Measurements from ENCODE around the gene ZNF778. TPM values are rescaled to one million over a fixed set of nuclear protein-coding genes. Genes with fewer than 3 reads are reported as not detected.
A peak's percentile ranks its signal among the peaks of the same experiment; 100 is the strongest.

The ZNF778 gene
- total RNA-seq, 1 experiment from 2014 or later, result 31.2 TPM

- TF ChIP-seq PRDM15 (CRISPR knock-in tag; IDR thresholded peaks at IDR 0.05) (no peak), ZNF423 (CRISPR knock-in tag; IDR thresholded peaks at IDR 0.05) (no peak), USF1 (CRISPR knock-in tag; IDR thresholded peaks at IDR 0.05) (peak; percentile 48; the same call in 1 of the 2 replicates), JAZF1 (CRISPR knock-in tag; IDR thresholded peaks at IDR 0.05) (no peak), ZNF232 (CRISPR knock-in tag; IDR thresholded peaks at IDR 0.05) (no peak), EMX1 (CRISPR knock-in tag; IDR thresholded peaks at IDR 0.05) (no peak)
- TF ChIP-seq, protein P1, sequence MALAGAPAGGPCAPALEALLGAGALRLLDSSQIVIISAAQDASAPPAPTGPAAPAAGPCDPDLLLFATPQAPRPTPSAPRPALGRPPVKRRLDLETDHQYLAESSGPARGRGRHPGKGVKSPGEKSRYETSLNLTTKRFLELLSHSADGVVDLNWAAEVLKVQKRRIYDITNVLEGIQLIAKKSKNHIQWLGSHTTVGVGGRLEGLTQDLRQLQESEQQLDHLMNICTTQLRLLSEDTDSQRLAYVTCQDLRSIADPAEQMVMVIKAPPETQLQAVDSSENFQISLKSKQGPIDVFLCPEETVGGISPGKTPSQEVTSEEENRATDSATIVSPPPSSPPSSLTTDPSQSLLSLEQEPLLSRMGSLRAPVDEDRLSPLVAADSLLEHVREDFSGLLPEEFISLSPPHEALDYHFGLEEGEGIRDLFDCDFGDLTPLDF (CRISPR knock-in tag; IDR thresholded peaks at IDR 0.05), result no peak
- TF ChIP-seq, protein P2, sequence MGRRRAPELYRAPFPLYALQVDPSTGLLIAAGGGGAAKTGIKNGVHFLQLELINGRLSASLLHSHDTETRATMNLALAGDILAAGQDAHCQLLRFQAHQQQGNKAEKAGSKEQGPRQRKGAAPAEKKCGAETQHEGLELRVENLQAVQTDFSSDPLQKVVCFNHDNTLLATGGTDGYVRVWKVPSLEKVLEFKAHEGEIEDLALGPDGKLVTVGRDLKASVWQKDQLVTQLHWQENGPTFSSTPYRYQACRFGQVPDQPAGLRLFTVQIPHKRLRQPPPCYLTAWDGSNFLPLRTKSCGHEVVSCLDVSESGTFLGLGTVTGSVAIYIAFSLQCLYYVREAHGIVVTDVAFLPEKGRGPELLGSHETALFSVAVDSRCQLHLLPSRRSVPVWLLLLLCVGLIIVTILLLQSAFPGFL (CRISPR knock-in tag; IDR thresholded peaks at IDR 0.05; ENCODE audit: borderline replicate concordance), result 0 out of 2 replicates have a peak, but pooled peaks have one; percentile 30
- TF ChIP-seq, protein P3, sequence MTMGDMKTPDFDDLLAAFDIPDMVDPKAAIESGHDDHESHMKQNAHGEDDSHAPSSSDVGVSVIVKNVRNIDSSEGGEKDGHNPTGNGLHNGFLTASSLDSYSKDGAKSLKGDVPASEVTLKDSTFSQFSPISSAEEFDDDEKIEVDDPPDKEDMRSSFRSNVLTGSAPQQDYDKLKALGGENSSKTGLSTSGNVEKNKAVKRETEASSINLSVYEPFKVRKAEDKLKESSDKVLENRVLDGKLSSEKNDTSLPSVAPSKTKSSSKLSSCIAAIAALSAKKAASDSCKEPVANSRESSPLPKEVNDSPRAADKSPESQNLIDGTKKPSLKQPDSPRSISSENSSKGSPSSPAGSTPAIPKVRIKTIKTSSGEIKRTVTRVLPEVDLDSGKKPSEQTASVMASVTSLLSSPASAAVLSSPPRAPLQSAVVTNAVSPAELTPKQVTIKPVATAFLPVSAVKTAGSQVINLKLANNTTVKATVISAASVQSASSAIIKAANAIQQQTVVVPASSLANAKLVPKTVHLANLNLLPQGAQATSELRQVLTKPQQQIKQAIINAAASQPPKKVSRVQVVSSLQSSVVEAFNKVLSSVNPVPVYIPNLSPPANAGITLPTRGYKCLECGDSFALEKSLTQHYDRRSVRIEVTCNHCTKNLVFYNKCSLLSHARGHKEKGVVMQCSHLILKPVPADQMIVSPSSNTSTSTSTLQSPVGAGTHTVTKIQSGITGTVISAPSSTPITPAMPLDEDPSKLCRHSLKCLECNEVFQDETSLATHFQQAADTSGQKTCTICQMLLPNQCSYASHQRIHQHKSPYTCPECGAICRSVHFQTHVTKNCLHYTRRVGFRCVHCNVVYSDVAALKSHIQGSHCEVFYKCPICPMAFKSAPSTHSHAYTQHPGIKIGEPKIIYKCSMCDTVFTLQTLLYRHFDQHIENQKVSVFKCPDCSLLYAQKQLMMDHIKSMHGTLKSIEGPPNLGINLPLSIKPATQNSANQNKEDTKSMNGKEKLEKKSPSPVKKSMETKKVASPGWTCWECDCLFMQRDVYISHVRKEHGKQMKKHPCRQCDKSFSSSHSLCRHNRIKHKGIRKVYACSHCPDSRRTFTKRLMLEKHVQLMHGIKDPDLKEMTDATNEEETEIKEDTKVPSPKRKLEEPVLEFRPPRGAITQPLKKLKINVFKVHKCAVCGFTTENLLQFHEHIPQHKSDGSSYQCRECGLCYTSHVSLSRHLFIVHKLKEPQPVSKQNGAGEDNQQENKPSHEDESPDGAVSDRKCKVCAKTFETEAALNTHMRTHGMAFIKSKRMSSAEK (CRISPR knock-in tag; IDR thresholded peaks at IDR 0.05; ENCODE audit: borderline replicate concordance), result no peak
- TF ChIP-seq, protein P4, sequence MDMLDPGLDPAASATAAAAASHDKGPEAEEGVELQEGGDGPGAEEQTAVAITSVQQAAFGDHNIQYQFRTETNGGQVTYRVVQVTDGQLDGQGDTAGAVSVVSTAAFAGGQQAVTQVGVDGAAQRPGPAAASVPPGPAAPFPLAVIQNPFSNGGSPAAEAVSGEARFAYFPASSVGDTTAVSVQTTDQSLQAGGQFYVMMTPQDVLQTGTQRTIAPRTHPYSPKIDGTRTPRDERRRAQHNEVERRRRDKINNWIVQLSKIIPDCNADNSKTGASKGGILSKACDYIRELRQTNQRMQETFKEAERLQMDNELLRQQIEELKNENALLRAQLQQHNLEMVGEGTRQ (CRISPR knock-in tag; IDR thresholded peaks at IDR 0.05), result peak; percentile 64
Measured at GRCh38 chr16:89171216-89172170, 46.0 kb upstream of the ZNF778 start, which contains the start of gene CDH15 (continued).

- H3K4me3 Mint-ChIP-seq, result no peak overlapping the region
- H3K4me1 Mint-ChIP-seq, result peaks cover 14% of the 10 kb centered on the region
- ATAC-seq (no peak), DNase-seq (ENCODE audit: low spot score) (no peak)
- H3K27me3 Mint-ChIP-seq (ENCODE audit: low read depth), result peaks cover 6% of the 10 kb centered on the region; the same call in 1 of the 2 replicates
- no peak for TF ChIP-seq CREB1 (CRISPR knock-in tag; IDR thresholded peaks at IDR 0.05)
- no peak for TF ChIP-seq TP53 (CRISPR knock-in tag; IDR thresholded peaks at IDR 0.05)
- TF ChIP-seq FOXJ3 (CRISPR knock-in tag; IDR thresholded peaks at IDR 0.05; ENCODE audit: borderline replicate concordance), result no peak
- no peak for TF ChIP-seq JUN (CRISPR knock-in tag; IDR thresholded peaks at IDR 0.05)
- no peak for TF ChIP-seq ZNF512 (CRISPR knock-in tag; IDR thresholded peaks at IDR 0.05; ENCODE audit: borderline replicate concordance)
- no peak for TF ChIP-seq ETV6 (CRISPR knock-in tag; IDR thresholded peaks at IDR 0.05)
- no peak for TF ChIP-seq SOX15 (CRISPR knock-in tag; IDR thresholded peaks at IDR 0.05)
- no peak for TF ChIP-seq HMGA2 (CRISPR knock-in tag; IDR thresholded peaks at IDR 0.05)
- TF ChIP-seq GRHL2 (CRISPR knock-in tag; IDR thresholded peaks at IDR 0.05; ENCODE audit: insufficient replicate concordance, severe bottlenecking), result no peak
- no peak for TF ChIP-seq NR3C1 (CRISPR knock-in tag; conservative IDR thresholded peaks at IDR 0.05; ENCODE audit: low read depth)
- ChIA-PET POLR2A (no interaction called here), CTCF (interaction anchor here (2.2 kb wide), 1 partner anchor 21 kb away, joined by 14 read pairs; no protein-coding TSS in a partner anchor)
- no peak overlapping the region for H3K27ac Mint-ChIP-seq
- no peaks in the 10 kb centered on the region for H3K36me3 Mint-ChIP-seq
- no peaks in the 10 kb centered on the region for H3K9me3 Mint-ChIP-seq
Measured at GRCh38 chr16:89172171-89172527, 45.4 kb upstream of the ZNF778 start.
